GM21528 (cell line): ENCODE data around the gene FHOD1.

Experiments used
- ATAC-seq: cut with Tn5 transposase; IDR thresholded peaks from one replicate; pipeline ENCODE4 v1.9.1; 2021; ENCODE audit warnings: mild to moderate bottlenecking, moderate library complexity; ENCODE audit not compliant: unreplicated experiment, low FRiP score

Gene FHOD1

DNA sequence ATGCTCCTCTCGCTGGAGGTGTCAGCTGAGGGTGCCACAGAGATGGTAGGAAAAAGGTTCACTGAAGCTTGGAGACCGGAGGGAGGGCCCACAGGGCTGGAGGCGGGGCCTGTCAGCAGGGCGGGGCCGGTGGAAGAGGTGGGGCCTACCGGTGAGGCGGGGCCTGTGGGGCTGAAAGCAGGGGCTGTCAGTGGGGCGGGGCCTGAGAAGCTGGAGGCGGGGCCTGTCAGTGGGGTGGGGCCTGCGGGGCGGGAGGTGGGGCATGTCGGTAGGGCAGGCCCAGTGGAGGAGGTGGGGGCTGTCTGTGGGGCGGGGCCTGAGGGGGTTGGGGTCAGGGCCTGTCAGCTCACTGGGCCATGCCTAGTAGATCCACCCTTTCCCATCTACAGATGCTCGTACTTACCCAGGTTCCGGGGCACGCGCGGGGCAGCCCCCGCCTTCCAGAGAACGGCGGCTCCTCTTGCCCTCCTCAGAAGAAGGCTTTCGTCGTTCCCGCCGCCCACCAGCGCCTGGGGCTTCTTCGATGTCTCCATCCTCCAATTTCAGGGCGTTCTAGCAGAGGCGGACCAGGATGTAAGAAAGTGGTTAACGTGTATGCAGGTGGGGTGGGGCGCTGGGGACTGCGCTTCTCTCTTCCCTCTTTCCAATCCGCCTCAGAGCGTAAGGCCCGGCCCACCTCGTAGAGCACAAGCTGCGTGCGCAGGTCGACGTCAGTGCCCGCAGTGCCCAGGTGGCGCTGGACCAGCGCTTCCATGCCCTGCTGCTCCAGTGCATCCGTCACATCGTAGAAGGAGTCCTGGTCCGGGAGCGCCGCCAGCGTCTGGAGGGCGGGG is 10.5 kb downstream of the FHOD1 start:
- no peak for ATAC-seq

DNA sequence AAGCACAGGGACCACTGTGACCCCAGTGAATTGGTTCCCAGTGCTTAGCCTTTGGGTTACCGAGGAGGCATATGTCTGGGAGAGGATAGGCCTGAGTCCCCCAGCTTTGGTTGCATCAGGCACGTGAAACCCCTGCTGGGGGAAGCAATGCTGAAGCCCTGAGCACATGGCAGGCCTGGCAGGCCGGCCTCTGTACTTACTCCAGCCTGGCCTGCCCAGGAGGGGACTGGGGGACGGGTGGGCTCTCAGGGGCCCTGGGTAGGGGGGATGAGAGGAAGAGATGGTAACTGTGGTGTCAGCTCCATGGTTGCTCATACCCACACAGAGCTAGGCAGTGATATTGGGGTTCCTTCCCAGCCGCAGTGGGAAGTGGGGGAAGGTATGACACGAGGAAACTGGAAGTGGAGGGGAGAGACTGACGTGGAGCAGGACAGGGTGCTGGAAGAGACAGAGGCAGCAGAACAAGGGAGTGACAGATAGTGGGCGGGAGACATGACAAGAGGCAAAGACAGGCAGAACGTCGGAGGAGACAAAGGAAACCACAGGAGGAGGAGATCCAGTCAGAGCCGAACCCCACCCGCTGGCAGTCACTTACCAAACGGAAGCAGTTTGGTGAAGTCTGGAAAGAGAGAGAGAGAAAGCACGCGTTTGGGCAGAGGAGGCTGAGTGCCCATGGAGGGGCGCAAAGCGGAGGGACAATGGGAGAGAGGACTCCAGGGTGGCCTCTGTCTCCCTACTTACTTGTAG is 11.3 kb downstream of the FHOD1 start:
- ATAC-seq, result no peak

DNA sequence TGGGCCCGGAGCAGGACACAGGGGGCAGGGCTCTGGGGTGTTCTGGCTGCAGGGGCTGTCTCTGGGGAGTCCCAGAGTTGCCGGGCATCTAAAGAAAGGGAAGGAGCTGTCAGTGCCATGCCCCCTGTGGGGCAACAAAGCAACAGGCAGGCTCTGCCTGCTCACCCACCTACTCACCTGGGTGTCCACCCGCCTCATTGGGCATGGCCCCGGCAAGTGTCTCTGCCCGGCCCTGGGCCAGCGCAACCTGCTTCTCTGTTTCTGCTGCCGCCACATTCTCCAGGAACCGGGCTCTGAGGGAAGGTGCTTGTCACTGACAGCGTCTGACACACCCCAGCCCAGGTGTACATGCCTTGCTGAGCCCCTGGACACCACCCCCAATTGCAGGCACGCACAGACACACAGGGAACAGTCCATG is 13.1 kb downstream of the FHOD1 start:
- ATAC-seq, result no peak

DNA sequence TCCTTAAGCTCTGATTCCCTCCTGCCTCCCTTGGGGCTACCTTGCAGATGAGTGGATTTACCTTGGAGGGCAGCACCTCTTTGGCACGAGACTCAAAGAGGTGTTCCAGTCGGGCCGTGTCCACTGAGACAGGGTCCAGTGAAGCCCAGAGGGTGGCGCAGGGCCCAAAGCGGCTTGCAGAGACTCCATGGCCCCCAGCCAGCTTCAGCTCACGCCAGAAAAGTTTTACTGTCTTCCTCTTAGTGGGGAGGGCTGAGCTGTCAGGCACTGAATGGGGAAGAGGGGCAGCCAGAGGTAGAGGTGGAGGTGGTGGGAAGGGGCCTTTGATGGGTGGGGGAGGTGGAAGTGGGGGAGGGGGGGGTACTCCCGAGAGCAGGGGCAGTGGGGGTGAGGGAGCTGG is 13.7 kb downstream of the FHOD1 start:
- ATAC-seq, result no peak

DNA sequence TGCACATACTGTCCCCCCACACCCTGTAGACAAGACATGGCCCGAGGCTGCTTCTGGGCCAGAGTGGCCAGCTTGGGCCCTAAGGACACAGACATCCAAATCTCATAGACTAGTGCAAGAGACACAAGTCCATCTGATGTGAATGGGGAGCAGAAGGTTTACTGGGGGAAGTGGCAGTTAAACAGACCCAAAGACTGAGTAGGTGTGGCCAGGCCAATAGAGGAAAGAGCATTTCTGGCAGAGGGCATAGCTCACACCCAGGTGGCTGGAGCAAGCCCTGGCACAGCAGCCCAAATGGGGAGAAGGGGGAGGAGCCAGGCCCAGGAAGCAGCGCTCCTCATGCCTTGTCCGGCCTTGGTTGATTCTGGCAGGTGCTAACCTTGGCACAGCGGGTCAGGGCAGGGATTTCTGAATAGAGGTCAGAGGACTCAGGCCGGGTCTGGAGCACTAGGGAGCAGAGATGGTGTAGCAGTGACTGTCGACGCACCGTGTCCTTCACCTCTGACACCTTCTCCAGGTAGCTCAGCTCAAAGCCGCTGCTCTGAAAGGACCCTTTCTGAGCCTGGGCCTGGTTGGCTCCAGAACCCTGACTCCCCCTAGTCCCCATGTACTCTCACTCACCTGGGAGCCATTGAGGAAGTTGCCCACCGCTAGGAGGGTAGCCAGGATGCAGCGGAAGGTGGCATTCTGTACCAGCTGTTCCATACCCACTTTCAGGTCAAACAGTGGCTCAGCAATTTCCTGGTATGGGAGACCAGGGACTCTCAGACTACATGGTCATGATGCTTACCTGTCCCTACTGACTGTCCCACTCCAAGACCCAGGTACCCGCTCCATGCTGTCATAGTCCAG is 16.2 kb downstream of the FHOD1 start:
- ATAC-seq, result no peak

DNA sequence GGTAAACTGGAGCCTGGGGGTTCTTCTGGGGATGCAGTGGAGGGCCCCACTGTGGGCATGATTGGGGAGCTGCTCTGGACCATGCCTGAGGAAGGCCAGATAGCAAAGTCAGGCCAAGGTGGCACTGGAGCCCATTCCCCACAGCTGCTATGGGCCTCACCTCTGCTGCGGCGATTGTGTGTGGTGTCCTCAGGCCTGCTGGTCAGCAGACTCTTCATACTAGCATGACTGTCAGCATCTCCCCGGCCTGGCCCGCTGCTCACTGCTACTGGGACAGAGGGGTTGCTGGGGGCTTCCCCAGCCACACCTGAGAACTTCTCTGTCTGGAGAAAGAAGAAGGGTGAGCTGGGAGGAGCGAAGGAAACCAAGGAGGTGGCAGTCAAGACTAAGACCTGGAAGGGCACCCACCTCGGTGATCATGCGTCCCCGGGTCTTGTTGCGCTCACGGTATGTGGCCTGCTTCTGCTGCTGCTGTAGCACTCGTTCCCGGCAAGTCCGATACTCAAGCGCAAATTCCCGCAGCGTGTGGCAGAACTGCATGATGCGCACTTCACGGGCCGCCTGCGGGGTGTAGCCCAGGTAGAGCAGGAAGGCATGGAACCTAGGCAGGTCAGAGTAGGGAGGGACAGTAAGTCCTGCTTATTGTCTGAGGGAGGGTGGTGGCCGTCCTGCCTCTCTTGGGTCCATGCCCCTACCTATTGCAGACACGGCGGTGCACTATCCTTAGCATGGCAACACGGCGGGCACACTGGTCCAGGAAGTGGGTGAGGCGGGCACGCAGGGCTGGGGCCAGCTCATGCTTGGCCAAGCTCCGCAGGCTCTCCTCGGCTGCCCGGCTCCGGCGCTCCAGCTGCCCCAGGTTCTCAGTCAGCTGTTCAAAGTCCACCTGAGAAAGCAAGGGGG is 17.1 kb downstream of the FHOD1 start:
- no peak for ATAC-seq

DNA sequence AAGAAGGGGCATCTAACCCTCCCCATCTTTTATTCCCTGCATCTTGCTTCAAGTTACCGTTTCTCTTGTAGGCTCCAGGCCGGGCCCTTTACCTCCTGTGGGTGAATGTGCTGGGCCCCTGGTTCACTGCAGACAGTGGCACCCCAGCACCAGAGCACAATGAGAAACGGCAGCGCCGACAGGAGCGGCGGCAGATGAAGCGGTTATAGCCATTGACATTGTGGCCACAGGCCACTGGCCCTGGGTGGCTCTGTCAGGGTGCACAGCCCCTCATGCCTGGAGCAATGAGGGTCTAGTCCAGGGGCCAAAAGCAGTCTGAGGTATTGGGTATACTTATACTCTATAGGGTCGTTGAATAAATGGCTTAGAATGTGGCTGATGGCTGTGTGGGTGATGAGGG is 18.4 kb downstream of the FHOD1 start:
- ATAC-seq, result no peak

DNA sequence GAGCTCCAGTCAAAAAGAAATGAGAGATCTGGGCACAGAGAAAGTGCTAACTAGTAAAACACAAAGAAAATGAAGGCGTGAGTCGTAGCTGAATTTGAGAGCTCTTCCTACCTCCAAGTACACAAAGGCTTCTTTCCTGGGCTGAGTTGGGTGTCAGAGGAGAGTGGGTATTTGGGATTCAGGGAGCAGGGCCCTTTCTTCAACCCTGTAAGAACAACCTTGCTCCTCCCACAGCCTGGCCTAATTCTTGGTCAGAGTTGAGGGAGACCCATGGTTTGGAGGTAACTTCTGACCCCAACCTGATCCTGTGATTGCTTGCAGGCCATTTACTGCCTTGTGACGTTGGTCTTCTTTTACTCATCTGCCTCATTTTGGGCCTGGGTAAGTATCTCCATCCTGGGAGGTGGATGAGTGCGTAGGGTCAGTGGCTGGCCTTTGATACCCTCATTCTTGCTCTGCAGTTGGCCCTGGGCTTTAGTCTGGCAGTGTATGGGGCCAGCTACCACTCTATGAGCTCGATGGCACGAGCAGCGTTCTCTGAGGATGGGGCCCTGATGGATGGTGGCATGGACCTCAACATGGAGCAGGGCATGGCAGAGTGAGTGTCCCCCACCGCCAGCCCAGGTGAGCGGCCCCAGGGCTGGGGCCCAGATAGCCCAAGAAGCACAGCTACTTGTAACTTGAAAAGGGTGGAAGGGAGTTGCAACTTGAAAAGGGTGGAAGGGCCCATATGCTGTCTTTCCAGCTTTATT is 19.1 kb downstream of the FHOD1 start:
- no peak for ATAC-seq

DNA sequence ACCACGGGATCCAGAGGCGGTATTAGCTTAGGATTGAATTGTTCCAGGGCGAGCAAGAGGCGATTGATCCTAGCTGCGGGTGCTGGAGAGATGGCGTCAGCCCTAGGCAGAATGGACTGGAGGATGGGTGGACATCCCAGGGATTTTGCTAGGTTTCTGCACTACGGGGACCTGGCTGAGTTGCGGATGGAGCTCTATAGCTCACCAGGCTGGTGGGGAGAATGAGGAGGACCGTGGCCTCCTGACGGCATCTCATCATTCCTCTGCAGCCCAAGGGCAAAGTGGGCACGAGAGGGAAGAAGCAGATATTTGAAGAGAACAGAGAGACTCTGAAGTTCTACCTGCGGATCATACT is 19.7 kb downstream of the FHOD1 start:
- ATAC-seq, result no peak

DNA sequence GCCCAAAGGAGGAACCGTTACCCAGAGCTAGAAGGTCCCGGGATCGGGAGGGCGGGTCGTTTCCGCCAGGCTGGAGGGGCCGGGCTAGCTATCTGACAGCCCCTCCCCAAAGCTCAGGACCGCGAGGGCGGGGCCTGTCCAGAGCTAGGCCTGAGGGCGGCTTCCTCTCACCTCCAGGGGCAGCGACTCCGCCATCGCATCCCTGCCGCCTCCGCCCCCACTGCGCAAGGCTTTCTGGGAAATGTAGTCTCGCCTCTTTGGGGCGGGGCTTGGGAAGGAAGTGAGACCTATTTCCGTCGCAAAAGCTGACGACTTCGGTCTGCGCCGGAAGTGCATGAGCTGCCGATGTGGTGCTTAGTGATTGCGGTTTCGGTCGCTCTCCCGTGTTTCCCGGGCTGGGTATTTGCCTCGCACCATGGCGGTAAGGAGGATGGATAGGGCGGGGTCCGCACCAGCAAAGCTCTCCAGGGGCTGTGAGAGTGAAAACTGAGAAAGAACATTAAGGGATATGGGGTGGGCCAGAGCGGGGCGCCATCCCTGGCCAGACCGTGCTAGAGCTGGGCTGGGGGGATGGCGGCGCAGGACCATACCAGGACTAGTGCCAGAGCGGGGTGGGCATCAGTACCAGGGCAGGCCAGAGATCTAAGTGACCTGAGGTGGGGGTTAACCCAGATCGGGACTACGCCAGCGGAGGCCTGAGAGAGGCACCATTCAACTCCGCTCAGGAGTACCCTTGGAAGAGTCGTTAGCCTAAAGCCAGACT is 20.3 kb downstream of the FHOD1 start, which contains the start of gene TMEM208:
TMEM208 (plus strand) TSS at position 327 of the 763 bp plus-strand sequence; CDS start at position 416, 89 bp downstream.
- ATAC-seq, result peak; percentile 84

DNA sequence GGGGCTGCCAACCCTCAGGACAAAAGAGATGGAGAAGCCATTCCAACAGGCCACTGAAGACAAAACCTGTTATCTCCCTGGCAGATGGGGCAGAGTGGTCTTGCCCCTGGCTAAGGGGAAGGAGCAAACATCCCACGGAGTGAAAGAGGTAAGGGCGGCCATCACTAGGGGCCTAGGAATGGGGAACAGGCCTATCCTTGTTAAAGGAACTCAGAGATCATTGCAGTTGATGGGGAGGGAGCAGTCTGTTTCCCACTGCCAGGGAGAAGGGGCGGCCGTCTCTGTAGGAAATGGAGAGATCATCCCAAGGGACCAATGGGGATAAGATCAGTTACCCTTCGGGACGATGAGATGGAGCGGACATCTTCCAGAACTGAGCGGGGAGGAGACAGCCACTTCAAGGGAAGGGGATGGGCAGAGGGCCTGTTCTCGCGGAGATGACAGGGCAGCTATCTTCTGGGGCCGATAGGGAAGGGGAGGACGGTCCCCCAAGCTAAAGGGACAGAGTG is 20.9 kb downstream of the FHOD1 start:
- no peak for ATAC-seq

DNA sequence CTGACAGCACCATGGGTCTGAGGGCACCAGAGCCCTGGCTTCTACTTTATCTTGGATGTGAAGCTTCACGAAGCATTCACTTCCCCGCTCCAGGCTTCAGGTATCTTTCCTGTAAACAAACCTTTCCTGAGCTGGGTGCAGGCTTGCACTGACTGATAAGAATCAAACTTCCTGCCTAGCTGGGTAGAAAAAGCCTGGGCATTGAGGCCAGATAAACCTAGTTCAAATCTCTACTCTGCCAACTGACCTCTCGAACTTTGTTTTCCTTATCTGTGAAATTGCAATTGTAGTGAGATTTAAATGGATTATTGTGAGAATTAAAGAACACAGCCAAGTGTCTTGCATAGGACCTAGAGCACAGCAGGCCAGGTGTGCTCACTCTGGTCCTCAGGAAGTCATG is 23.3 kb downstream of the FHOD1 start:
- ATAC-seq, result no peak

DNA sequence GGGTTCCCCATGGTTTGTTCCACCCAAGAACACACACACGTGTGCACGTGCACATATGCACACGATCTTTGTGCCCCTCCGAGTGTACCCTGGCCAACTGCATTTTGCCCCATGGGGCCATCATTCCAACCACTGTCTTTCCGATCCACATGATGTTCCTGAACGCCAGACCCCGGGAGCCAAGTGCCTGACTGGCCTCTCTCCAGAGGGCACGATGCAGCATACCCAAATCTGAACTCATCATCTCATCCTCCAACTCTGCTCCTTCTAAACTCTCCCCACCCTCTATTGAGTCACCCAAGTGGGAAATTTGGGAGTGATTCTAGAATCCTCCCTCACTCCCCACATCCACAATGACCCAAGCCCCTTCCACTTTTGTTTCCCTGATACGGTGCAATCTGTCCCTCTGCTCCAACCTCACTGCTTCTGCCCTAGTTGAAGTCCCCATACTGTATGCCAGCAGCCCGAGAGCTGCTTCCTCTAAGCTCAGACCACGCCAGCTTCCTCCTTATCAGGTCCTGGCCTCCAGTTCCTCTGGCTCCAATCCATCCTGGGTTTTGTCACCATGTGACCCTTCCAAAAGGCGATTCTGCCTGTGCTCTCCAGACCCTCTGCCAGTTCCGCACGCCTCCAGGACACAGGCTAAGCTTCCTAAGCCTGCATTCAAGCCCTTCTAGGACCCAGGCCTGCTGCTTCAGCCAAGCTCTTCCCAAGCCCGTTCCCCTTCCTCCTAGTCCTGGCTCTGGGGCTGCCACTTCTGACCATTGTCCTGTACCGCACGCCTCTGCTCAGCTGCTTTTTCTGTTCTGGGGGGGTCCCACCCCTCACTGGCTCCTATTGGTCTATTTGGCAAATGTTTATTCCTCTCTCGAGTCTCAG is 30.4 kb downstream of the FHOD1 start:
- no peak for ATAC-seq

DNA sequence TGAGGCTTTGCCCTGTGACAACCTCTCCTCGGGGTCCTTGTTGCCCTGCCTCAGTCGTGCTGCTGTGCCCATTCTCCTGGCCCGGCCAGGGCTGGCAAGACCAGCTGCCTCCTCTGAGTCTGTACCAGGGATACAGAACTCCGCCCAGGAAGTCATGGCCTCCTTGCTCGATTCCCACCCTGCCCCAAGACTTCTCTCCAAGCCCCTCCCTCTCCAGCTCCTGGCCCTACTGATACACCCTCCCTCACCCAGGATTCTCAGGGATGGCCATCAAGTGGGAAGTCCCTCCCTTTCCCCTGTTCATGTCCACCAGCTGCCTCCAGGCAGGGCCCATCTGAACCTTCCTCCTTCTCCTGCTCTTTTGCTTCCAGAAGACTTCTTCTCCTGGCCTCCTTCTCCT is 31.6 kb downstream of the FHOD1 start:
- ATAC-seq, result no peak

DNA sequence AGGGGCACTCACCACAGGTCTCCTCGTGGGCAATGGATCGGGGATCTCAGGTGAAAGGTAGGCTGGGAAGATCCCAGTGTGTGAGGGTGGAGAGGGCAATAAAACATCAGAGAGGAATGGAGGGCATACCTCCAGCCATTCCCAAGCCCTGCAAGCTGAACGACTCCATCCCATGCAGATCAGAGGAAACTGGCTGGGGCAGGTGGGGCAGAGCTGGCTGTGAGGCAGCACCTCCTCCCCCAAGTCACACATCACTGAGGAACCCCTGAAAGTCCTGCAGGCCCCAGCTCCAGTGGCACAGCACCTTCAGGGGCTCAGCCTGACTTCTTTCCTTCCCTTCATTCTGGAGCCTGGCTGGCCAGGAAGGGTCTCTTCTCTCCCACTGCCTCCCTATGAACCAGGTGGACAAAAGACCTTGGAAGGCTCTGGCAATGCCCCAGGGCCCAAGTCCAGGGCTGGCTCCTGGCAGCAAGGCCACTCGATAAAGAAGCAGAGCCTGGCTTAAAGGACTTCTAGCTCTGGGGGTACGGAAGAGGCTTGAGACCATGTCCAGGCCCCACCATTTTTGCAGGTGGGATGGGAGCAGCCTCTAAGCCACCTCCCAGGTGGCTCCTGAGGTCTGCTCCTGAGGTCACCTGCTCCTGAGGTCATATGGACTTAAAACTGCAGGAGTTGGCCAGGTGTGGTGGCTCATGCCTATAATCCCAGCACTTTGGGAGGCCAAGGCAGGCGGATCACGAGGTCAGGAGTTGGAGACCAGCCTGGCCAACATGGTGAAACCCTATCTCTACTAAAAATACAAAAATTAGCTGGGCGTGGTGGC is 33.9 kb downstream of the FHOD1 start:
- ATAC-seq, result no peak

DNA sequence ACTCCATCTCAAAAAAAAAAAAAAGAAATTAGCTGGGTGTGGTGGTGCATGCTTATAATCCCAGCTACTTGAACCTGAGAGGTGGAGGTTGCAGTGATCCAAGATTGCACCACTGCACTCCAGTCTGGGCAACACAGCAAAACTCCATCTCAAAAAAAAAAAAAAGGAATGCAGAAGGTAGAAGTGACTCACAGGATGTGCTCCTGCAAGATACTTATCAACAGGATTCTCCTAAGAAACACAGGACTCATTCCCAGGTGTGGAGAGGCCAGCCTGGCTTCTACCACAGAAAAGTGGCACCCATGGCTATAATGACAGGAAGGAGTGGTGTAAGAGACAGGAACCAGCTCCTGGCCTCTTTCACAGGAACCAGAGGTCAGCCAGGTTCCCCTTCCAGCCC is 34.5 kb downstream of the FHOD1 start:
- ATAC-seq, result no peak

DNA sequence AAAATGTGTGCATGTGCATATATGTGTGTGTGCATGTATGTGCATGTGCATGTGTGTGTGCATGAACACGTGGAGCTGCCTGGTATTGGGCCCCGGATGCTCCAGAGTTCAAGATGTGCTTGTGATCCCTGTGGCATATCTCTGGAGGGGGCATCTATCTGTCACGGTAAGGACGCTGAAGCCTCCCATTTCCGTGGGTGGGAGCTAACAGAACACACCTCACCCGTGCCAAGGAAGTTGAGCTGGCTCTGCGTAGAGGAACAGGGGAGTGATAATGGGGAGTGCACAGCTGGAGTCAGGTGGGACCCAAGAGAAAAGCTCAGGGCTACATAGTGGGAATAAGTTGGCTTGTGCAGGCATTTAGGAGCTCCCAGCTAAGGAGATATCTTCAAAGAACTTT is 35.6 kb downstream of the FHOD1 start:
- no peak for ATAC-seq
